Hepatocyte (in vitro differentiated cells): ENCODE results near the gene GNG12. TPM values are rescaled to one million over a fixed set of nuclear protein-coding genes. Genes with fewer than 3 reads are reported as not detected.

Experiments
- DNase-seq: peaks from one replicate; pipeline ENCODE4 v3.0.0-alpha.2; 2016; ENCODE audit warnings: low spot score
- H2AFZ ChIP-seq: fragments of 200-600 bp; sonication (generic); 2 replicates; pipeline ENCODE4 v1.6.0; 2016; ENCODE audit warnings: antibody characterized with exemption, mild to moderate bottlenecking
- H3K27ac ChIP-seq: fragments of 200-600 bp; sonication (generic); 2 replicates; pipeline ENCODE4 v1.5.1; 2016; ENCODE audit warnings: mild to moderate bottlenecking
- H3K27me3 ChIP-seq: fragments of 200-600 bp; sonication (generic); 2 replicates; pipeline ENCODE4 v1.6.1; 2016
- H3K36me3 ChIP-seq: fragments of 200-600 bp; sonication (generic); replicated peaks from 2 replicates; pipeline ENCODE4 v1.5.1; 2016; ENCODE audit warnings: low read depth; ENCODE audit not compliant: insufficient read depth
- H3K4me1 ChIP-seq: fragments of 200-600 bp; sonication (generic); 2 replicates; pipeline ENCODE4 v1.5.1; 2016; ENCODE audit warnings: mild to moderate bottlenecking, moderate library complexity; ENCODE audit not compliant: insufficient read depth
- H3K4me2 ChIP-seq: fragments of 200-600 bp; sonication (generic); 2 replicates; pipeline ENCODE4 v1.6.0; 2016
- H3K4me3 ChIP-seq: fragments of 200-600 bp; sonication (generic); 2 replicates; pipeline ENCODE4 v1.5.1; 2016; ENCODE audit warnings: mild to moderate bottlenecking
- H3K79me2 ChIP-seq: fragments of 200-600 bp; sonication (generic); 2 replicates; pipeline ENCODE4 v1.6.0; 2017; ENCODE audit warnings: mild to moderate bottlenecking
- H3K9me2 ChIP-seq: fragments of 200-600 bp; sonication (generic); replicated peaks from 2 replicates; pipeline ENCODE4 v1.6.0; 2017; ENCODE audit warnings: mild to moderate bottlenecking; ENCODE audit not compliant: insufficient read depth
- H3K9me3 ChIP-seq: fragments of 200-600 bp; sonication (generic); 2 replicates; pipeline ENCODE4 v1.5.1; 2016; ENCODE audit warnings: low read depth, mild to moderate bottlenecking
- H4K20me1 ChIP-seq: fragments of 200-600 bp; sonication (generic); 2 replicates; pipeline ENCODE4 v1.6.0; 2016; ENCODE audit warnings: mild to moderate bottlenecking; ENCODE audit not compliant: insufficient read depth, poor library complexity, severe bottlenecking
- CTCF ChIP-seq: fragments of 200-600 bp; sonication (generic); IDR thresholded peaks from 2 replicates; pipeline ENCODE4 v1.5.1; 2016; ENCODE audit warnings: antibody characterized with exemption, mild to moderate bottlenecking; ENCODE audit not compliant: poor library complexity
- EZH2 ChIP-seq: fragments of 200-600 bp; sonication (generic); IDR thresholded peaks from 2 replicates; pipeline ENCODE4 v1.6.1; 2016; ENCODE audit warnings: antibody characterized with exemption, mild to moderate bottlenecking, borderline replicate concordance
- EZH2phosphoT487 ChIP-seq: fragments of 200-600 bp; sonication (generic); IDR thresholded peaks from one replicate; pipeline ENCODE4 v1.6.1; 2018; ENCODE audit warnings: antibody characterized with exemption, mild to moderate bottlenecking, low read depth, moderate library complexity; ENCODE audit not compliant: unreplicated experiment, severe bottlenecking
- WGBS: methylation state at CpG from one replicate; pipeline ENCODE4 v1.1.6; 2016; ENCODE audit warnings: low lambda C conversion rate; ENCODE audit errors: missing lambda C conversion rate; 5-methylcytosine and 5-hydroxymethylcytosine counted together
- polyA plus RNA-seq: library from polyadenylated mRNA; unstranded; fragments of >200 nt; fragmentation: Nextera tagmentation; extraction: Ambion mirVana; gene quantifications from 2 replicates; pipeline ENCODE4 v1.2.1, GENCODE V29; 2016
- total RNA-seq: library from RNA; depleted of rRNA; stranded (reverse); fragments of >200 nt; gene quantifications from 2 replicates; pipeline ENCODE4 v1.2.3, GENCODE V29; 2014

Gene GNG12
- total and polyA plus RNA-seq, 2 experiments from 2014 or later: 49.6 to 108 TPM

GRCh38 chr1:67683316-67683715 lies 150.0 kb downstream of the GNG12 start:
- TF ChIP-seq EZH2 (no peak), CTCF (no peak), EZH2phosphoT487 (no peak)
- Histone ChIP-seq H3K79me2 (peaks cover 12% of the 10 kb centered on the region), H3K4me1 (peaks cover 15% of the 10 kb centered on the region), H2AFZ (no peak overlapping the region), H3K27ac (peak overlapping the region; percentile 72), H3K9me3 (no peaks in the 10 kb centered on the region), H3K36me3 (no peaks in the 10 kb centered on the region), H3K4me3 (no peak overlapping the region), H3K27me3 (no peaks in the 10 kb centered on the region), H3K4me2 (no peak overlapping the region), H3K9me2 (no peaks in the 10 kb centered on the region), H4K20me1 (peaks cover 3% of the 10 kb centered on the region)
- no peak for DNase-seq
- 74% methylated on average over 3 of the region's 3 CpGs for WGBS

- no peaks in the 10 kb centered on the region for H3K9me3 ChIP-seq
- no peak overlapping the region for H3K4me2 ChIP-seq
- H2AFZ ChIP-seq: no peak overlapping the region
- H4K20me1 ChIP-seq: peaks cover 3% of the 10 kb centered on the region
- peaks cover 10% of the 10 kb centered on the region for H3K4me1 ChIP-seq
- no peak overlapping the region for H3K4me3 ChIP-seq
- peak overlapping the region; percentile 49 for H3K27ac ChIP-seq
- no peaks in the 10 kb centered on the region for H3K9me2 ChIP-seq
- H3K36me3 ChIP-seq: no peaks in the 10 kb centered on the region
- DNase-seq: peak; percentile 54
- H3K79me2 ChIP-seq: peaks cover 10% of the 10 kb centered on the region
- H3K27me3 ChIP-seq: no peaks in the 10 kb centered on the region
- WGBS: 56% methylated on average over 3 of the region's 3 CpGs
- TF ChIP-seq EZH2 (no peak), CTCF (no peak), EZH2phosphoT487 (no peak)
These were observed 150.5 kb downstream of the GNG12 start for GRCh38 chr1:67682659-67683197.

GRCh38 chr1:67680486-67680885 lies 152.8 kb downstream of the GNG12 start:
- WGBS: 98% methylated on average over 2 of the region's 2 CpGs
- peaks cover 1% of the 10 kb centered on the region for H3K79me2 ChIP-seq
- no peaks in the 10 kb centered on the region for H3K27me3 ChIP-seq
- no peaks in the 10 kb centered on the region for H3K9me3 ChIP-seq
- H3K4me1 ChIP-seq: peaks cover 9% of the 10 kb centered on the region
- no peak for DNase-seq
- H3K36me3 ChIP-seq: no peaks in the 10 kb centered on the region
- no peaks in the 10 kb centered on the region for H4K20me1 ChIP-seq
- TF ChIP-seq CTCF (no peak), EZH2 (no peak), EZH2phosphoT487 (no peak)
- H3K4me2 ChIP-seq: no peak overlapping the region
- H3K27ac ChIP-seq: no peak overlapping the region
- H3K4me3 ChIP-seq: no peak overlapping the region
- no peaks in the 10 kb centered on the region for H3K9me2 ChIP-seq
- no peak overlapping the region for H2AFZ ChIP-seq

GRCh38 chr1:67679691-67680090 lies 153.6 kb downstream of the GNG12 start:
- no peaks in the 10 kb centered on the region for H4K20me1 ChIP-seq
- H3K4me3 ChIP-seq: no peak overlapping the region
- no peak for TF ChIP-seq CTCF
- TF ChIP-seq EZH2phosphoT487: no peak
- no peak for TF ChIP-seq EZH2
- peaks cover 16% of the 10 kb centered on the region for H3K4me1 ChIP-seq
- H3K27ac ChIP-seq: no peak overlapping the region
- no peaks in the 10 kb centered on the region for H3K9me3 ChIP-seq
- H3K9me2 ChIP-seq: no peaks in the 10 kb centered on the region
- no peak overlapping the region for H2AFZ ChIP-seq
- no peaks in the 10 kb centered on the region for H3K79me2 ChIP-seq
- H3K36me3 ChIP-seq: no peaks in the 10 kb centered on the region
- H3K4me2 ChIP-seq: no peak overlapping the region
- DNase-seq: no peak
- no peaks in the 10 kb centered on the region for H3K27me3 ChIP-seq
